Measurements from ENCODE around the gene CLPTM1. TPM values are rescaled to one million over a fixed set of nuclear protein-coding genes. Genes with fewer than 3 reads are reported as not detected.

Gene CLPTM1
- total RNA-seq, 1 experiment from 2014 or later, result 82.0 TPM

DNA sequence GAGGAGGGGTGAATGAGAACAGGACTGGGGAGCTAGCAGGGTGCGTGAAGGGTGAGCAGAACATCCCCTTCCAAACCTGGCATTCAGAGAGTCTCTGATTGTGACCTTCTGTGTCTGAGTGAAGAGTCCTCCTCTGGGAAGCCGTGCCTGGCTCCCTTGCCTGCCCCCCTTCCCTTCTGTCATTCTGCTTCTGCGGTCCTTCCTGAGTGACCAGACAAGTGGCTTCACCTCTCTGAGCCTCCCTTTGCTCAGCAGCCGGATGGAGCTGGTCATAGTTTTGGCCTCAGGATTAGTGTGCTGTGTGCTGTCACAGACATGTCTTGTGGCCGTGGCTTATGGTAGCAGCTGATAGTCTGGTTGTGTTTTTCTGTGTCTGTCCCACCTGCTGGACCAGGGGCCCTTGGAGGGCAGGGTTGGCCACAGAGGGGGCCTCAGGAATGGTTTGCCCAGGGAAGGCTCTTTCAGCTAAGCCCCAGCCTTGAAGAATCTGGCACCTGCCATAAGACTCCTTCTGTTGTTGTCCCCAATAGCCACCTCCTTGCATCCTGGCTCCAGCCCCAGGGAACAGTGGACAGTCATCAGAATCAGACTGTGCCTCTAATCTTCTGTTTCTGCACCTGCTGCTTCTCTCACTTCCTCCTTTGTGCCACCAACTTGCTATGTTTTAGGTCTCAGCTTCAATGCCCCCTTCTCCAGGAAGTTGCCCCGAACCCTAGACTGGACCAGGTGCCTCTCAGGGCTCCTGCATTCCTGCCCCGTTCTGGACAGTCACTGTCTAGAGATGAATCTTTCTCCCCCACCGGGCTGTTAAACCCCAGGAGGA is 5.9 kb downstream of the CLPTM1 start:
- Histone ChIP-seq H2BK120ac (ENCODE audit: low read depth, low read length, poor library complexity, severe bottlenecking) (no peak overlapping the region), H3K4ac (ENCODE audit: low read depth, low read length) (no peak overlapping the region), H3T11ph (ENCODE audit: low read length) (no peak overlapping the region), H3K4me1 (ENCODE audit: insufficient read depth, low read length) (no peaks in the 10 kb centered on the region), H4K20me1 (ENCODE audit: control insufficient read depth, insufficient read depth, insufficient read length) (peaks cover 3% of the 10 kb centered on the region), H2AFZ (ENCODE audit: low read length) (no peak overlapping the region), H3K23ac (ENCODE audit: insufficient read length, low read depth, low read length) (no peak overlapping the region), H4K5ac (ENCODE audit: insufficient read length, low read depth, low read length) (no peak overlapping the region), H2BK20ac (ENCODE audit: low read depth, low read length, poor library complexity, severe bottlenecking) (no peak overlapping the region), H3K27me3 (ENCODE audit: insufficient read depth, low read length) (no peaks in the 10 kb centered on the region), H2BK12ac (ENCODE audit: insufficient read length, low read depth, low read length) (no peak overlapping the region), H3K4me2 (ENCODE audit: insufficient read depth, insufficient read length, low read length) (no peak overlapping the region), H3K27ac (ENCODE audit: insufficient read length, low read depth, low read length) (no peak overlapping the region), H3K9ac (ENCODE audit: extremely low read depth, insufficient read length, low read length) (no peak overlapping the region), H3K9me3 (ENCODE audit: control insufficient read depth, low read depth, low read length) (no peaks in the 10 kb centered on the region), H4K91ac (ENCODE audit: insufficient read length, low read depth, low read length) (no peak overlapping the region), H3K56ac (ENCODE audit: insufficient read length, low read depth, low read length) (no peak overlapping the region), H4K8ac (replicated peaks; ENCODE audit: insufficient read length, low read depth, low read length) (no peak overlapping the region), H3K14ac (ENCODE audit: insufficient read depth, low read length) (no peak overlapping the region; the same call in 1 of the 2 replicates), H2BK15ac (ENCODE audit: low read depth, low read length) (no peak overlapping the region), H3K18ac (ENCODE audit: insufficient read length, low read depth, low read length) (no peak overlapping the region), H2BK5ac (ENCODE audit: insufficient read length, low read length) (no peak overlapping the region), H2AK5ac (ENCODE audit: insufficient read length, low read length) (no peak overlapping the region), H3K79me2 (ENCODE audit: insufficient read depth, low read length) (peaks cover 30% of the 10 kb centered on the region; the same call in 1 of the 2 replicates), H3K79me1 (ENCODE audit: insufficient read depth, low read depth, low read length, poor library complexity, severe bottlenecking) (peaks cover 12% of the 10 kb centered on the region), H3K23me2 (ENCODE audit: insufficient read length, low read depth, low read length, poor library complexity, severe bottlenecking) (peaks cover 2% of the 10 kb centered on the region)
- TF ChIP-seq, protein P1, sequence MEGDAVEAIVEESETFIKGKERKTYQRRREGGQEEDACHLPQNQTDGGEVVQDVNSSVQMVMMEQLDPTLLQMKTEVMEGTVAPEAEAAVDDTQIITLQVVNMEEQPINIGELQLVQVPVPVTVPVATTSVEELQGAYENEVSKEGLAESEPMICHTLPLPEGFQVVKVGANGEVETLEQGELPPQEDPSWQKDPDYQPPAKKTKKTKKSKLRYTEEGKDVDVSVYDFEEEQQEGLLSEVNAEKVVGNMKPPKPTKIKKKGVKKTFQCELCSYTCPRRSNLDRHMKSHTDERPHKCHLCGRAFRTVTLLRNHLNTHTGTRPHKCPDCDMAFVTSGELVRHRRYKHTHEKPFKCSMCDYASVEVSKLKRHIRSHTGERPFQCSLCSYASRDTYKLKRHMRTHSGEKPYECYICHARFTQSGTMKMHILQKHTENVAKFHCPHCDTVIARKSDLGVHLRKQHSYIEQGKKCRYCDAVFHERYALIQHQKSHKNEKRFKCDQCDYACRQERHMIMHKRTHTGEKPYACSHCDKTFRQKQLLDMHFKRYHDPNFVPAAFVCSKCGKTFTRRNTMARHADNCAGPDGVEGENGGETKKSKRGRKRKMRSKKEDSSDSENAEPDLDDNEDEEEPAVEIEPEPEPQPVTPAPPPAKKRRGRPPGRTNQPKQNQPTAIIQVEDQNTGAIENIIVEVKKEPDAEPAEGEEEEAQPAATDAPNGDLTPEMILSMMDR (conservative IDR thresholded peaks at IDR 0.05), result no peak
- no CpG with 5 or more reads among the region's 8 CpGs for WGBS (ENCODE audit: extremely low coverage, insufficient read length, low lambda C conversion rate)
- Mint-ChIP-seq H3K4me3 (no peak overlapping the region), H3K27ac (peak overlapping the region in 1 of 3 experiments; percentile 83; a peak in 2 of 7 replicates), H3K36me3 (ENCODE audit: insufficient read depth in 1 of 3, low read depth in 3 of 3) (peaks cover 16 to 41% (median 39%) of the 10 kb centered on the region in 3 experiments; a peak in 6 of 7 replicates), H3K4me1 (peaks cover 8 to 15% of the 10 kb centered on the region in 2 experiments), H3K27me3 (ENCODE audit: low read depth) (no peaks in the 10 kb centered on the region), H3K9me3 (no peaks in the 10 kb centered on the region)
- no peak for DNase-seq
